ENCODE data around the gene PNPLA5.

PNPLA5 gene

GRCh38 chr22:43854786-43855271, 37.0 kb downstream of the PNPLA5 start:
- DNase-seq (ENCODE audit: low read depth in 3 of 3): no peak

- DNase-seq (ENCODE audit: low read depth in 3 of 3): no peak
Observed at GRCh38 chr22:43854121-43854785, 37.6 kb downstream of the PNPLA5 start.

- no peak for DNase-seq (ENCODE audit: low read depth in 3 of 3)
Observed at GRCh38 chr22:43853328-43853931, 38.4 kb downstream of the PNPLA5 start.

- DNase-seq (ENCODE audit: low read depth in 3 of 3): no peak
Observed at GRCh38 chr22:43852573-43853327, 39.1 kb downstream of the PNPLA5 start.

GRCh38 chr22:43851979-43852307, 39.9 kb downstream of the PNPLA5 start:
- DNase-seq (ENCODE audit: low read depth in 3 of 3): no peak

GRCh38 chr22:43851058-43851978, 40.5 kb downstream of the PNPLA5 start:
- no peak for DNase-seq (ENCODE audit: low read depth in 3 of 3)

GRCh38 chr22:43850529-43850928, 41.3 kb downstream of the PNPLA5 start:
- no peak for DNase-seq (ENCODE audit: low read depth in 3 of 3)

- no peak for DNase-seq (ENCODE audit: low read depth in 3 of 3)
Observed at GRCh38 chr22:43849731-43850130, 42.1 kb downstream of the PNPLA5 start.

GRCh38 chr22:43848366-43849171, 43.2 kb downstream of the PNPLA5 start:
- DNase-seq (ENCODE audit: low read depth in 3 of 3): no peak

- DNase-seq (ENCODE audit: low read depth in 3 of 3): no peak
Observed at GRCh38 chr22:43847376-43848289, 44.2 kb downstream of the PNPLA5 start.

- DNase-seq (ENCODE audit: low read depth in 3 of 3): no peak
Observed at GRCh38 chr22:43846966-43847365, 44.8 kb downstream of the PNPLA5 start.

GRCh38 chr22:43845981-43846380, 45.8 kb downstream of the PNPLA5 start:
- DNase-seq (ENCODE audit: low read depth in 3 of 3): no peak

GRCh38 chr22:43844560-43845545, 47.0 kb downstream of the PNPLA5 start:
- no peak for DNase-seq (ENCODE audit: low read depth in 3 of 3)

- no peak for DNase-seq (ENCODE audit: low read depth in 3 of 3)
Observed at GRCh38 chr22:43843783-43844530, 47.9 kb downstream of the PNPLA5 start.

GRCh38 chr22:43841742-43842141, 50.1 kb downstream of the PNPLA5 start:
- DNase-seq (ENCODE audit: low read depth in 3 of 3): no peak

- no peak for DNase-seq (ENCODE audit: low read depth in 3 of 3)
Observed at GRCh38 chr22:43840851-43841250, 51.0 kb downstream of the PNPLA5 start.

- DNase-seq (ENCODE audit: low read depth in 3 of 3): no peak
Observed at GRCh38 chr22:43840431-43840830, 51.4 kb downstream of the PNPLA5 start.

- DNase-seq (ENCODE audit: low read depth in 3 of 3): no peak
Observed at GRCh38 chr22:43839781-43840180, 52.0 kb downstream of the PNPLA5 start.

Data from stimulated activated CD4-positive, alpha-beta T cell treated with anti-CD3 and anti-CD28 coated beads, TNF-alpha, amount 100 ng/mL, for 4 hours (primary cell).